Nephron (organoid): Measurements from ENCODE around the gene BCO2.

Source experiments
- H3K27ac Mint-ChIP-seq, 3 experiments: 2 replicates each; pipeline ENCODE4 v1.8.0; 2020; ENCODE audit warnings: mixed read lengths in 3 of 3, mild to moderate bottlenecking in 2 of 3, moderate library complexity in 1 of 3
- H3K27me3 Mint-ChIP-seq: 2 replicates; pipeline ENCODE4 v1.8.0; 2021; ENCODE audit warnings: low read depth, mild to moderate bottlenecking, moderate library complexity, mixed read lengths
- H3K36me3 Mint-ChIP-seq: 2 replicates; pipeline ENCODE4 v1.8.0; 2020; ENCODE audit warnings: low read depth, mixed read lengths
- H3K4me1 Mint-ChIP-seq: 2 replicates; pipeline ENCODE4 v1.8.0; 2020; ENCODE audit warnings: mixed read lengths
- H3K4me3 Mint-ChIP-seq, 3 experiments: 2 replicates each; pipeline ENCODE4 v1.8.0; 2020; ENCODE audit warnings: mild to moderate bottlenecking in 3 of 3, mixed read lengths in 3 of 3, moderate library complexity in 2 of 3
- H3K9me3 Mint-ChIP-seq: 2 replicates; pipeline ENCODE4 v1.8.0; 2020; ENCODE audit warnings: mixed read lengths
- CTCF ChIP-seq, 3 experiments: fragments of 200-600 bp; sonication (generic); IDR thresholded peaks; one replicate each; pipeline ENCODE4 v1.5.0; 2021; ENCODE audit warnings: antibody characterized with exemption in 3 of 3; ENCODE audit not compliant: unreplicated experiment in 3 of 3

Gene BCO2

GRCh38 chr11:112229746-112230433, 54.6 kb downstream of the BCO2 start:
- peaks cover 27% of the 10 kb centered on the region for H3K36me3 Mint-ChIP-seq
- peaks cover 20% of the 10 kb centered on the region for H3K4me1 Mint-ChIP-seq
- H3K4me3 Mint-ChIP-seq, result no peak overlapping the region
- no peaks in the 10 kb centered on the region for H3K27me3 Mint-ChIP-seq
- no peaks in the 10 kb centered on the region for H3K9me3 Mint-ChIP-seq
- TF ChIP-seq CTCF (IDR thresholded peaks at IDR 0.05; ENCODE audit: unreplicated experiment in 3 of 3), result no peak
- no peak overlapping the region for H3K27ac Mint-ChIP-seq

- H3K27me3 Mint-ChIP-seq, result no peaks in the 10 kb centered on the region
- H3K4me1 Mint-ChIP-seq, result peaks cover 16% of the 10 kb centered on the region
- no peak for TF ChIP-seq CTCF (IDR thresholded peaks at IDR 0.05; ENCODE audit: unreplicated experiment in 3 of 3)
- H3K36me3 Mint-ChIP-seq, result peaks cover 41% of the 10 kb centered on the region
- H3K9me3 Mint-ChIP-seq, result no peaks in the 10 kb centered on the region
- H3K4me3 Mint-ChIP-seq, result no peak overlapping the region
- no peak overlapping the region for H3K27ac Mint-ChIP-seq
Observed at GRCh38 chr11:112231952-112232351, 56.6 kb downstream of the BCO2 start.

GRCh38 chr11:112235750-112236390, 60.6 kb downstream of the BCO2 start:
- Mint-ChIP-seq H3K27me3 (no peaks in the 10 kb centered on the region), H3K36me3 (peaks cover 53% of the 10 kb centered on the region), H3K27ac (no peak overlapping the region), H3K4me1 (no peaks in the 10 kb centered on the region), H3K9me3 (no peaks in the 10 kb centered on the region), H3K4me3 (no peak overlapping the region)
- TF ChIP-seq CTCF (IDR thresholded peaks at IDR 0.05; ENCODE audit: unreplicated experiment in 3 of 3), result no peak

DNA sequence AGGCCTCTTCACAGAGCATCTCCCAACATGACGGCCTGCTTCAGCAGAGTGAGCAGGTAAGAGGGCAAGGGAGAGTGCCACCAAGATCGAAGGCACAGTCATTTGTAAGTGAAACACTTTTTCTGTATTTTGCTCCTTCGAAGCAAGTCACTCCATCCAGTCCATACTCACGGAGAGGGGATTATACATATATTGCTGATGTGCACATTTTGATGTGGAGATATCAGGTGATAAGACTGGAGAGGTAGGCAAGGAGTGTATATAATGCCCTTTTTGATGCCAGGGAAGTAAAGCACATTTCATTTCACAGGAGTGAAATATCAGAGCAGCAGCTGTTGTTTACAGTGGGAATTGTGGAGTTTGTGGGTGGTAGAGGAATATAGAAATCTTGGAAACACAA, 62.1 kb downstream of the BCO2 start:
- H3K27ac Mint-ChIP-seq, result no peak overlapping the region
- no peaks in the 10 kb centered on the region for H3K4me1 Mint-ChIP-seq
- H3K4me3 Mint-ChIP-seq, result no peak overlapping the region
- no peak for TF ChIP-seq CTCF (IDR thresholded peaks at IDR 0.05; ENCODE audit: unreplicated experiment in 3 of 3)
- H3K9me3 Mint-ChIP-seq, result no peaks in the 10 kb centered on the region
- H3K27me3 Mint-ChIP-seq, result no peaks in the 10 kb centered on the region
- peaks cover 58% of the 10 kb centered on the region for H3K36me3 Mint-ChIP-seq

- Mint-ChIP-seq H3K36me3 (peaks cover 64% of the 10 kb centered on the region), H3K4me3 (no peak overlapping the region), H3K9me3 (peaks cover 5% of the 10 kb centered on the region), H3K27me3 (no peaks in the 10 kb centered on the region), H3K4me1 (no peaks in the 10 kb centered on the region), H3K27ac (peak overlapping the region in 1 of 3 experiments; percentile 31)
- no peak for TF ChIP-seq CTCF (IDR thresholded peaks at IDR 0.05; ENCODE audit: unreplicated experiment in 3 of 3)
Observed at GRCh38 chr11:112238041-112238440, 62.7 kb downstream of the BCO2 start.

- H3K27ac Mint-ChIP-seq, result peak overlapping the region in 1 of 3 experiments; percentile 27
- H3K4me1 Mint-ChIP-seq, result no peaks in the 10 kb centered on the region
- H3K9me3 Mint-ChIP-seq, result peaks cover 30% of the 10 kb centered on the region
- no peak overlapping the region for H3K4me3 Mint-ChIP-seq
- TF ChIP-seq CTCF (IDR thresholded peaks at IDR 0.05; ENCODE audit: unreplicated experiment in 3 of 3), result no peak
- H3K27me3 Mint-ChIP-seq, result no peaks in the 10 kb centered on the region
- peaks cover 67% of the 10 kb centered on the region for H3K36me3 Mint-ChIP-seq
Observed at GRCh38 chr11:112241486-112241885, 66.2 kb downstream of the BCO2 start.
